ENCODE results near the gene CACFD1.

CACFD1 gene

DNA sequence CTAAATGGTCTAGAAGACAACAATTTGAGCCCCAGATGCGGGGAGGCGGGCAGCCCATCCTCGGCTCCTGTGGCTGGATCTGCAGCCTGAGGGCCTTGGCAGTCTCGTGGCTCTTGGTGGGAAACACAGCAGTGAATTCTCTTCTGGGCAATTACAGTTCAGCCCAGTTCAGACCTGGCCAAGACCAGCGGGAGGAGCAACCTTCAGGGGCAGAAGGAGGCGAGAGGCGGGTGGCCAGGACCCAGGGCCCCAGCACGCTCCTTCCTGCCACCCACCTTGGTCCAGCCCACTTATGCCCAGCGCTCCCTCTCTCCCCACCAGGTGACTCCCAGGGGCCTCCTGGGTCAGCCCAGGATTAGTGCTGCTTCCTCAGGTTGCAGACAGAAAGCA is 57.2 kb downstream of the CACFD1 start:
- no peak for ATAC-seq
- TF ChIP-seq ZNF70 (CRISPR knock-in tag; IDR thresholded peaks at IDR 0.05) (no peak), ESRRG (CRISPR knock-in tag; IDR thresholded peaks at IDR 0.05) (no peak), TCF4 (CRISPR knock-in tag; IDR thresholded peaks at IDR 0.05; ENCODE audit: borderline replicate concordance) (no peak), RARB (CRISPR knock-in tag; IDR thresholded peaks at IDR 0.05) (no peak), ISL1 (CRISPR knock-in tag; IDR thresholded peaks at IDR 0.05) (no peak), POU6F1 (CRISPR knock-in tag; IDR thresholded peaks at IDR 0.05; ENCODE audit: borderline replicate concordance, low read depth) (no peak), PATZ1 (CRISPR knock-in tag; IDR thresholded peaks at IDR 0.05; ENCODE audit: borderline replicate concordance) (no peak), GLIS3 (CRISPR knock-in tag; IDR thresholded peaks at IDR 0.05) (no peak), CSDC2 (CRISPR knock-in tag; IDR thresholded peaks at IDR 0.05) (no peak), CREB5 (CRISPR knock-in tag; IDR thresholded peaks at IDR 0.05; ENCODE audit: low read depth) (no peak), ZNF8 (CRISPR knock-in tag; IDR thresholded peaks at IDR 0.05) (no peak), PPARA (CRISPR knock-in tag; IDR thresholded peaks at IDR 0.05; ENCODE audit: borderline replicate concordance) (no peak)

GRCh38 chr9:133517711-133518110 is 57.9 kb downstream of the CACFD1 start:
- ATAC-seq = no peak

More at GRCh38 chr9:133517711-133518110, 57.9 kb downstream of the CACFD1 start:
- TF ChIP-seq BACH2 (CRISPR knock-in tag; IDR thresholded peaks at IDR 0.05; ENCODE audit: borderline replicate concordance) = no peak
- TF ChIP-seq ZNF70 (CRISPR knock-in tag; IDR thresholded peaks at IDR 0.05) = no peak
- no peak for TF ChIP-seq ZFP30 (CRISPR knock-in tag; IDR thresholded peaks at IDR 0.05)
- TF ChIP-seq TCF4 (CRISPR knock-in tag; IDR thresholded peaks at IDR 0.05; ENCODE audit: borderline replicate concordance) = no peak
- no peak for TF ChIP-seq CREB5 (CRISPR knock-in tag; IDR thresholded peaks at IDR 0.05; ENCODE audit: low read depth)
- TF ChIP-seq OSR1 (CRISPR knock-in tag; IDR thresholded peaks at IDR 0.05) = no peak
- TF ChIP-seq CSDC2 (CRISPR knock-in tag; IDR thresholded peaks at IDR 0.05) = no peak
- TF ChIP-seq PATZ1 (CRISPR knock-in tag; IDR thresholded peaks at IDR 0.05; ENCODE audit: borderline replicate concordance) = no peak
- no peak for TF ChIP-seq ZC3H10 (CRISPR knock-in tag; IDR thresholded peaks at IDR 0.05)
- TF ChIP-seq ISL1 (CRISPR knock-in tag; IDR thresholded peaks at IDR 0.05) = no peak
- TF ChIP-seq ZNF565 (CRISPR knock-in tag; conservative IDR thresholded peaks at IDR 0.05; ENCODE audit: low read depth) = no peak
- TF ChIP-seq SNAI2 (CRISPR knock-in tag; IDR thresholded peaks at IDR 0.05) = no peak
- TF ChIP-seq ZNF8 (CRISPR knock-in tag; IDR thresholded peaks at IDR 0.05) = no peak
- no peak for TF ChIP-seq ZFP3 (CRISPR knock-in tag; IDR thresholded peaks at IDR 0.05)
- TF ChIP-seq, protein P1, sequence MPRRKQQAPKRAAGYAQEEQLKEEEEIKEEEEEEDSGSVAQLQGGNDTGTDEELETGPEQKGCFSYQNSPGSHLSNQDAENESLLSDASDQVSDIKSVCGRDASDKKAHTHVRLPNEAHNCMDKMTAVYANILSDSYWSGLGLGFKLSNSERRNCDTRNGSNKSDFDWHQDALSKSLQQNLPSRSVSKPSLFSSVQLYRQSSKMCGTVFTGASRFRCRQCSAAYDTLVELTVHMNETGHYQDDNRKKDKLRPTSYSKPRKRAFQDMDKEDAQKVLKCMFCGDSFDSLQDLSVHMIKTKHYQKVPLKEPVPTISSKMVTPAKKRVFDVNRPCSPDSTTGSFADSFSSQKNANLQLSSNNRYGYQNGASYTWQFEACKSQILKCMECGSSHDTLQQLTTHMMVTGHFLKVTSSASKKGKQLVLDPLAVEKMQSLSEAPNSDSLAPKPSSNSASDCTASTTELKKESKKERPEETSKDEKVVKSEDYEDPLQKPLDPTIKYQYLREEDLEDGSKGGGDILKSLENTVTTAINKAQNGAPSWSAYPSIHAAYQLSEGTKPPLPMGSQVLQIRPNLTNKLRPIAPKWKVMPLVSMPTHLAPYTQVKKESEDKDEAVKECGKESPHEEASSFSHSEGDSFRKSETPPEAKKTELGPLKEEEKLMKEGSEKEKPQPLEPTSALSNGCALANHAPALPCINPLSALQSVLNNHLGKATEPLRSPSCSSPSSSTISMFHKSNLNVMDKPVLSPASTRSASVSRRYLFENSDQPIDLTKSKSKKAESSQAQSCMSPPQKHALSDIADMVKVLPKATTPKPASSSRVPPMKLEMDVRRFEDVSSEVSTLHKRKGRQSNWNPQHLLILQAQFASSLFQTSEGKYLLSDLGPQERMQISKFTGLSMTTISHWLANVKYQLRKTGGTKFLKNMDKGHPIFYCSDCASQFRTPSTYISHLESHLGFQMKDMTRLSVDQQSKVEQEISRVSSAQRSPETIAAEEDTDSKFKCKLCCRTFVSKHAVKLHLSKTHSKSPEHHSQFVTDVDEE (CRISPR knock-in tag; IDR thresholded peaks at IDR 0.05) = no peak
- no peak for TF ChIP-seq RARB (CRISPR knock-in tag; IDR thresholded peaks at IDR 0.05)
- TF ChIP-seq PPARA (CRISPR knock-in tag; IDR thresholded peaks at IDR 0.05; ENCODE audit: borderline replicate concordance) = no peak
- no peak for TF ChIP-seq TOX (CRISPR knock-in tag; IDR thresholded peaks at IDR 0.05; ENCODE audit: borderline replicate concordance)
- TF ChIP-seq ESRRG (CRISPR knock-in tag; IDR thresholded peaks at IDR 0.05) = no peak

Data from SK-N-SH treated with all-trans-retinoic acid at 6 μM for 48 hours (cell line).